C1 segment of cervical spinal cord (tissue), 14 donors: Measurements from ENCODE around the gene FCRL1.

Source experiments
- DNase-seq, 14 donors: peaks; one replicate each; lab custom pipeline; 2025; lab: John Stamatoyannopoulos, UW

The FCRL1 gene

GRCh38 chr1:157819896-157820295 is at the start of gene FCRL1:
Gene FCRL1 (minus strand): TSS chr1:157820120. CDS start chr1:157820037, 83 bp downstream.
- no peak for DNase-seq

GRCh38 chr1:157868654-157869053 is 48.7 kb upstream of the FCRL1 start:
- DNase-seq, result no peak

- DNase-seq, result no peak
Measured at GRCh38 chr1:157862114-157863070, 42.5 kb upstream of the FCRL1 start.

GRCh38 chr1:157856538-157856937 is 36.6 kb upstream of the FCRL1 start:
- DNase-seq, result no peak

DNA sequence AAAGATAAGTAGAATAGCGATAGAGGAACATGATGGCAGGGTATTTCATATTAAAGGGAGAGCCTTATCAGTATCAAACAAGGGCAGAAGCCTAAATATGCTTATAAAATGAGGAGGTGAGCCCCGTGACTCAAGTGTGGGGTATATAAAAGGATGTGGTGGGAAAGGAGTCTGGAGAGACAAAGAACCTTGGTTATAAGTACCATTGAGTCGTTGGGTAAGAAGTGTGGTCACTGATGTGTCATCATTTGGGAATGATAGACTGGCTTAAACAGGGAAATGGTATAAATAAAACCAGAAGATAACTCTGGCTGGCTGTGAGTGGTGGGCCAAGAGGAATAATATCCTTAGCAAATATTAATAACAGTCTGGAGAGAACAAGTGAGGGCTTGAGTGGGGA is 32.6 kb upstream of the FCRL1 start:
- DNase-seq, result no peak

- DNase-seq, result no peak
Measured at GRCh38 chr1:157849229-157849875, 29.4 kb upstream of the FCRL1 start.

- DNase-seq, result peak in 3 of 14 donors; percentile 10 to 19 (median 11)
Measured at GRCh38 chr1:157844089-157844830, 24.3 kb upstream of the FCRL1 start.

DNA sequence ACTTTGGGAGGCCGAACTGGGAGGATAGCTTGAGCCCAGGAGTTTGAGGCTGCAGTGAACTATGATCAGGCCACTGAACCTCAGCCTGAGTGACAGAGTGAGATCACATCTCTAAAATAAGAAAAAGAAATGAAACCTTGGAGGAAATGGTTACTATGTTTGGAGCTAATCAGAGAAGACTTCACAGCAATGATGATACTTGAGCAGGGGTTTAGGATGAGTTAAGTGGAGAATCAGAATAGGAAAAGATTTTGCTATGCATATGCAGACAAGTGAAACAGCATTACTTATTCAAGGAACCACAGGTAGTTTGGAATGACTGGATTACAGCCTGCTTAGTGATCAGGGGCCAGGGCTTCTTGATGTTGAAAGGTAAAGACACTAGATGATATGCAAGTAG is 23.0 kb upstream of the FCRL1 start:
- DNase-seq, result no peak

DNA sequence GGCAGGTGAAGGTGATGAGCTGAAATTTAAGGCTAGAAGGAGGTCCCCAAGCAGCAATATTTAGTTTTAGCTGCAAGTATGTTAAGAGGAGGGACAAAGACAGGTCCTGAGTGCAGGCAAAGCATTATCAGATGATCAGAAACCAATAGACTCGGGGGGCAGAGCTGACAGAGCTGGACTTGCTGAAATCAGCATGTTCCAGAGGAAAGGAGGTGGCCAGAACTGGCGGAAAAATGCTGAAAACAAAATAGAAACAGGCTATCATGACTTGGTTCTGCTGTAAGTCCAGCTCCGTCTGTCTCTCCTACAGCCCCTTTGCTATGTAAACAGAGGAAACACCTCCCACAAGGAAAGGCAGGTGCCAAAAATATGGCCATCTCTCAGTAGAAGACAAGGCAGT is 21.8 kb upstream of the FCRL1 start, which contains the start of gene CD5L:
Gene CD5L (minus strand): TSS at position 101 of the 400 bp plus-strand sequence. CDS start 107 bp downstream, outside the sequence.
- DNase-seq, result no peak

DNA sequence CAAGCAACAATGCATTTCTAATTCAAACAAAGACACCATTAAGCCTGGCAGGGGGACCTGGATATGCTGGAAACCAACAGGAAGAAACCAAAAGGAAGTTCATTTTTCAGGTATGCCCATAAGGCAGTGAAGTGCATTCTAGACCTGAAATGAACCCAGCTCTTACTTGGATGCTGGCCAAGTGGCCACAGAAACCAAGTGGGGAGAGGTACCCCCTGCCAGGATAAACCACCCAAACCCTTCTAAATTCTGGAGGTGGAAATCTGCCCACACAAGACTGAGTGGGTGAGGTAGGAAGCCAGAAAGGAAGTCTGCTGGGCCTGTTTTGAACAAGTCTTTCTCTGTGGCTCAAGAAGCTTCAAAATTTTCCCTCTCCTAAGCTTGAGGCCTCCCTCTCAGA is 19.0 kb upstream of the FCRL1 start:
- no peak for DNase-seq

DNA sequence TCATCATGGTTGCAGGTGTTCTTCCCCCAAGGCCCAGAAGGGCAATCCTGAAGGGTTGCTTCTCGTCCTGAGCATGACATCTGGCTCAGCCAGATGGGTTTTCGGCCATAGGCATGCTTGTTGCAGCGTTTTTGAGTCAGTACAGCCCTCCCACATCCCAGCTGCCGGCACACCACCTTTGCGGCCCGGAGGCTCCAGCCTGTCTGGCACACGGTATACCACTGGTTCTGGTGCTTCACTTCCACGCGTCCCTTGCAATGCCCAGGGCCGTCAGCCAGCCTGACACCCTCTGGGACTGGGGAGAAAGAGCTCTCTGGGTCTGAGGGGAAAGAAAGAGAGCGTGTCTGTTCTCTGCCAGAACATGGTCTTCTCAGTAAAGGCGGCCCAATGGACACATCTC is 14.5 kb upstream of the FCRL1 start:
- DNase-seq, result no peak

DNA sequence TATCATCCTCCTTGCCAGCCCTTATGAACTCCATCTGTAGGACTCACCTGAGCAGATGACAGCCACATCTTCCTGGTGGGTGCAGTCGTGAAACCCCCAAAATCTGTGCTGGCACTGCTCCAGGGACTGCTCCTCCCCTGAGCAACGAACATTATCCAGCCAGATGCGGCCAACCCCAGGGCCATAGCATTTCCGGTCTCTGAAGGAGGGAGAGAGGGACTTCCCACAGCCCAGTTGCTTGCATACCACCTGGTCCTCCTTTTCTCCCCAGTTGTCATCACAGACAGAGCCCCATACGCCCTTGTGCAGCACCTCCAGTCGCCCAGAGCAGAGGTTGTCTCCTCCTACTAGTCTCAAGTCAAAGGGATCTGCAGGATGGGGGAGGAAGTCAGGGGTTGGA is 13.2 kb upstream of the FCRL1 start:
- DNase-seq, result no peak

- DNase-seq, result no peak
Measured at GRCh38 chr1:157831968-157832626, 12.2 kb upstream of the FCRL1 start.

DNA sequence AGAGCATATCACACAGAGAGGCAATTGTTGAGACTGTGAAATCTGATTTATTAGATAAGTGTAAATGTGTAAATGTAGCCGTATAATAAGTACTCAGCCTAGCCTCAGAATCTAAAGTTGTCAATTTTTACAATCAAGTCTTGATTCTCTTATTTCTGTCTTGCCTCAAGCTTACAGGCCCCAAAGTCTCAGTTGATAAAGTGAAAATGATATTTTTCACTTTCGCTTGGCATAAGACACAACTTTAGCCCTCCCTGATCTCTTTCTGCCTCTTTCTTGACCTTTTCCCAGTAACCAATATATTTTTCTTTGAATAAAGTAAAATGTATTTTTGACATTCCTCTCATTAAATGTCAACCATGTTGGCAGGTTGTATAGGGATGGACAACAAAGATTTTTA is 11.0 kb upstream of the FCRL1 start:
- DNase-seq, result no peak

DNA sequence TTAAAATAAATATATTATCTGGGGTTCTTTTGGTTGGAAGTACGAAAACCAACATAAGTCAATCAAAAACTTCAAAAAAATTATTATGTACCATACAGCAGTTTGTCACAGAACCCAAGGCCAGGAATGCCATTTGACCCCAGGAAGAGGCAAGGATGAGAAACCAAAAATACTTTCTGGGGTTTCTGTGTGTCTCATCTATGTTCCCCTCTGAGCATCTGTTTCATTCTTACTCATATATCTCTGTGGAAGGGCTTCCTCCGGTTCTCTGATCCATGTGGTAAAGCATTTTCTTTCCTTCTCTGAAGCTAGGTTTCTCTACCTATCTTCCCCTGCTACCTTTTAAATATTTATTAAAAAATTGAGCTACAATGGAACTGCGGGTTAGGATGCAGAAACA is 9.8 kb upstream of the FCRL1 start:
- DNase-seq, result no peak

DNA sequence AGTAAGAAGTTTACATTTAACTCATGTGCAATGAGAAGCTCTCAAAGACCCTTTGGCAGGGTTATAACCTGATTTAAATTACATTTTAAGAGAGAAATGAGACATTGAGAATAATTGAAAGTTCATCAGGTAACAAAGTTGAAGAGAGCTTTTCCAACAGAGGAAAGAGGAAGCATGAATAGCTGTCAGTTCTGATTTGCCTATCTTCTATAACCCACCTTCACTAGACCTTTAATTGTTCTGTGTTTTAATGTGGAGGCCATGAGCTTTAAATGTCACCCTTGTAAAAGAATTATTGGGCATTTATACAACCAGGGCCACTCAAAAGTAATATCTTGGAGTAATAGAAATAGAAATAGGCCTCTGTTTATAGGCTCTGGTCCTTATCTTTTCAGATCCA is 9.3 kb upstream of the FCRL1 start:
- DNase-seq, result no peak

DNA sequence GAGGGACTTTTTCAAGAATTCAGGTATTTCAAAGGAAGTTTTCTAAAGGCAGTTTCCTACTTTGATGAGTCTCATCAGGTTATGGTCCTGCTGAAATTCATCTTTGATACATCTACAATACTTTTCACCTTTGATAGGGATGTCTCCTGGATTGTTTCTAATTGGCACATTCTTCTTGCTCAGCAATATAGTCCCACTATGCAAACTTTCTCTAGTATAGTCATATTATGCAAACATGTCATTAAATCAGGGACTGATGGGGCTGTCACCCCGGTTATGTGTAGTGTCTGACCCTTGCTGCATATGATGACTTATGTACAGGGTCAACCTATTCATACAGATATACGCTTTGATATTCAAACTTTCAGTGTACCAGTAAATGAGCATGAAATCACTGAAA is 379 bp upstream of the FCRL1 start:
- no peak for DNase-seq

GRCh38 chr1:157819215-157819614 is 705 bp downstream of the FCRL1 start:
- DNase-seq, result no peak

GRCh38 chr1:157813269-157813668 is 6.7 kb downstream of the FCRL1 start:
- DNase-seq, result no peak

GRCh38 chr1:157806431-157807149 is 13.3 kb downstream of the FCRL1 start:
- DNase-seq, result no peak

DNA sequence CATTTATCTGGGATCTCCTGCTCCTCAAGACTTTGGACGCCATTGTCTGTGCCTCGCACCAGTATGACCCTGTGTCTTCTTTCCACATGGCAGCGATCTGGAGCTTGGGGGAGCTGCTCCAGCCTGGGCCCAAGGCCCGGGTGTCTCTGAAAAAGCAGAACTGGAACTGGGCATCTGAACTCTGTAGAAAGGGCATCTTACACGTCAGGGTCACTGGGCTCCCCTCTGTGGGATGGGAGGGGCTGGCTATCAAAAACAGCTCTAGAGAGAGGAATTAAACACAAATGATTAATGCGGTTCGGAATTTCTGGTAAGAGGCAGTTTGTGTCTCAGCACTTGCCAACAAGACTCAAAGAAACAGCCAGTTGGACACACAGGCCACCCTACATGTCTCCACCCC is 16.1 kb downstream of the FCRL1 start:
- DNase-seq, result peak in 1 of 14 donors; percentile 0
